Measurements from ENCODE around the gene FAN1.

Gene FAN1

DNA sequence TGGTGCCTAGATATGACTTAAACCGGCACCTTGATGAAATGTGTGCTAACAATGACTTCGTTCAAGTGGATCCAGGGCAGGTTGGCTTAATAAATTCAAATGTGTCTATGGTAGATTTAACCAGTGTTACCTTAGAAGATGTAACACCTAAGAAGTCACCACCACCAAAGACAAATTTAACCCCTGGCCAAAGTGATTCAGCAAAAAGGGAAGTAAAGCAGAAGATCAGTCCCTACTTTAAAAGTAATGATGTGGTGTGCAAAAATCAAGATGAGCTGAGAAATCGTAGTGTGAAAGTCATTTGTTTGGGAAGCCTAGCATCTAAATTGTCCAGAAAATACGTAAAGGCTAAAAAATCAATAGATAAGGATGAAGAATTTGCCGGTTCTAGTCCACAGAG is 1.1 kb downstream of the FAN1 start:
- no peak overlapping the region; the same call in 1 of the 2 replicates for H3K4me3 ChIP-seq (ENCODE audit: low read length)
- no peak for DNase-seq (ENCODE audit: low read depth)
- TF ChIP-seq, protein P1, sequence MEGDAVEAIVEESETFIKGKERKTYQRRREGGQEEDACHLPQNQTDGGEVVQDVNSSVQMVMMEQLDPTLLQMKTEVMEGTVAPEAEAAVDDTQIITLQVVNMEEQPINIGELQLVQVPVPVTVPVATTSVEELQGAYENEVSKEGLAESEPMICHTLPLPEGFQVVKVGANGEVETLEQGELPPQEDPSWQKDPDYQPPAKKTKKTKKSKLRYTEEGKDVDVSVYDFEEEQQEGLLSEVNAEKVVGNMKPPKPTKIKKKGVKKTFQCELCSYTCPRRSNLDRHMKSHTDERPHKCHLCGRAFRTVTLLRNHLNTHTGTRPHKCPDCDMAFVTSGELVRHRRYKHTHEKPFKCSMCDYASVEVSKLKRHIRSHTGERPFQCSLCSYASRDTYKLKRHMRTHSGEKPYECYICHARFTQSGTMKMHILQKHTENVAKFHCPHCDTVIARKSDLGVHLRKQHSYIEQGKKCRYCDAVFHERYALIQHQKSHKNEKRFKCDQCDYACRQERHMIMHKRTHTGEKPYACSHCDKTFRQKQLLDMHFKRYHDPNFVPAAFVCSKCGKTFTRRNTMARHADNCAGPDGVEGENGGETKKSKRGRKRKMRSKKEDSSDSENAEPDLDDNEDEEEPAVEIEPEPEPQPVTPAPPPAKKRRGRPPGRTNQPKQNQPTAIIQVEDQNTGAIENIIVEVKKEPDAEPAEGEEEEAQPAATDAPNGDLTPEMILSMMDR (conservative IDR thresholded peaks at IDR 0.05; ENCODE audit: low read length) = no peak

DNA sequence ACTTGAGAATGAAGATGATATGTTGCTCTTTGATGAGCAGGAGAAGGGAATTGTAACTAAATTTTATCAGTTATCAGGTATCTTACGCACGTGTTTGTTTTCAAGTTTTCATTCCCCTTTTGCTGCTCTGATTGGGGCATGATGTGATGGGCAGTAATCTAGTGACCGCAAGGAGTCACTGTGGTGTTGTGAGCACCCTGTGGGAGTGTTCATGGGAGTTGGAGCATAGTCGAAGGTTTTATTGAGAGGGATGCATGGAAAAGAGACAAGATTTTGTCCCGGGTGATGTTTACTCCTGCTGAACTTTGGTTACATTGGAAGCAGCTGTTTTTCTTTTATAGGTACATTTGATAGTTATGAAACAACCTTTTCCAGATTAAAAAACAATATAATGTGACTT is 2.1 kb downstream of the FAN1 start:
- TF ChIP-seq, protein P1 (conservative IDR thresholded peaks at IDR 0.05; ENCODE audit: low read length) = no peak
- no peak overlapping the region for H3K4me3 ChIP-seq (ENCODE audit: low read length)
- DNase-seq (ENCODE audit: low read depth) = no peak

- no peak for DNase-seq (ENCODE audit: low read depth)
- TF ChIP-seq, protein P1 (conservative IDR thresholded peaks at IDR 0.05; ENCODE audit: low read length) = no peak
- H3K4me3 ChIP-seq (ENCODE audit: low read length) = no peak overlapping the region
Observed at GRCh38 chr15:30906366-30906765, 2.7 kb downstream of the FAN1 start.

GRCh38 chr15:30913761-30914160 is 10.0 kb downstream of the FAN1 start:
- TF ChIP-seq, protein P1 (conservative IDR thresholded peaks at IDR 0.05; ENCODE audit: low read length) = no peak
- no peak for DNase-seq (ENCODE audit: low read depth)
- H3K4me3 ChIP-seq (ENCODE audit: low read length) = no peak overlapping the region

GRCh38 chr15:30917013-30917412 is 13.3 kb downstream of the FAN1 start:
- TF ChIP-seq, protein P1 (conservative IDR thresholded peaks at IDR 0.05; ENCODE audit: low read length) = no peak
- H3K4me3 ChIP-seq (ENCODE audit: low read length) = no peak overlapping the region
- DNase-seq (ENCODE audit: low read depth) = no peak

- TF ChIP-seq, protein P1 (conservative IDR thresholded peaks at IDR 0.05; ENCODE audit: low read length) = no peak
- H3K4me3 ChIP-seq (ENCODE audit: low read length) = no peak overlapping the region
- DNase-seq (ENCODE audit: low read depth) = no peak
Observed at GRCh38 chr15:30917675-30918074, 14.0 kb downstream of the FAN1 start.

DNA sequence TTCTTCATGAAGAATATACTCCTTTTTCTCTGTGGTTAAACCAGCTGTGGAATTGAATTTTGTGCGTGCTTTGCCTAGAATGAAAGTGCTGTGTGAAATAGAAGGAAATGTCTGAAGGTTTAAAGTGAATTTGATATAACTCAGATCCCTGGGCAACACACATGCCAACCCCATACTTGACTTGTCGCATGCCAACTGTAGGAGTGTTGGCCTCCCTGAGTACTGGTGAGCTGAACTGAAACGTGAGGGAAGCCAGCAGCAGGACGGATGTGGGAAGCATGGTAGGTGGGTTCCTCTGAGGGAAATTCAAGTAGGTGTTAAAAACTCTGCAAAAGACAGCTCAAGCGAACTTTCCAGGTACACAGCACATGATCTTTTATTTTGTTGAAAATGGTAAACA is 14.7 kb downstream of the FAN1 start:
- TF ChIP-seq, protein P1 (conservative IDR thresholded peaks at IDR 0.05; ENCODE audit: low read length) = no peak
- H3K4me3 ChIP-seq (ENCODE audit: low read length) = no peak overlapping the region
- DNase-seq (ENCODE audit: low read depth) = no peak
